Caco-2 (cell line): ENCODE results near the gene TMEM54. TPM values are rescaled to one million over a fixed set of nuclear protein-coding genes. Genes with fewer than 3 reads are reported as not detected.
A peak's percentile ranks its signal among the peaks of the same experiment; 100 is the strongest.

ENCODE experiments used
- BruUV-seq: library from RNA; stranded (reverse); fragments of 400-500 nt; replicated peaks from 2 replicates; lab custom pipeline; 2021; lab: Mats Ljungman, UMichigan
- CTCF ChIA-PET: fragments of 300-600 bp; sonication (Branson Sonifier 250); formaldehyde crosslinking; loops from one replicate; lab custom pipeline; 2022; ENCODE audit warnings: antibody characterized with exemption; lab: Charles Lee
- POLR2A ChIA-PET: fragments of 300-600 bp; sonication (Branson Sonifier 250); formaldehyde crosslinking; loops from one replicate; lab custom pipeline; 2022; ENCODE audit warnings: antibody characterized with exemption; lab: Charles Lee
- DNase-seq, 2 experiments: peaks; one replicate each; pipeline versions ENCODE4 v3.0.0 to v3.0.0-alpha.2; 2020 to 2022
- H3K27me3 ChIP-seq: replicated peaks from 2 replicates; pipeline ENCODE4 v1.6.0; 2011; ENCODE audit warnings: low read length; ENCODE audit not compliant: control insufficient read depth, insufficient read depth
- H3K36me3 ChIP-seq: 2 replicates; pipeline ENCODE4 v1.5.1; 2011; ENCODE audit warnings: low read length; ENCODE audit not compliant: control insufficient read depth, insufficient read depth
- H3K4me1 ChIP-seq: fragments of 250-450 bp; sonication (Bioruptor Pico); 2 replicates; pipeline ENCODE4 v1.5.1; 2020; ENCODE audit warnings: mild to moderate bottlenecking
- H3K4me3 ChIP-seq: 2 replicates; pipeline ENCODE4 v1.5.1; 2011; ENCODE audit warnings: low read depth, mild to moderate bottlenecking, control low read depth, low read length
- H3K9me3 ChIP-seq: fragments of 250-450 bp; sonication (Bioruptor Pico); 2 replicates; pipeline ENCODE4 v1.5.1; 2020; ENCODE audit warnings: mild to moderate bottlenecking, moderate library complexity
- H3K27ac Mint-ChIP-seq: one replicate; pipeline ENCODE4 v1.8.0; 2022; ENCODE audit warnings: mixed read lengths; ENCODE audit not compliant: unreplicated experiment
- H3K27me3 Mint-ChIP-seq: one replicate; pipeline ENCODE4 v1.8.0; 2022; ENCODE audit warnings: mixed read lengths; ENCODE audit not compliant: insufficient read depth, unreplicated experiment
- H3K36me3 Mint-ChIP-seq: one replicate; pipeline ENCODE4 v1.8.0; 2022; ENCODE audit warnings: mild to moderate bottlenecking, mixed read lengths; ENCODE audit not compliant: insufficient read depth, unreplicated experiment
- H3K4me1 Mint-ChIP-seq: one replicate; pipeline ENCODE4 v1.8.0; 2022; ENCODE audit warnings: low read depth, mixed read lengths; ENCODE audit not compliant: unreplicated experiment
- H3K4me3 Mint-ChIP-seq: one replicate; pipeline ENCODE4 v1.8.0; 2022; ENCODE audit warnings: mild to moderate bottlenecking, moderate library complexity, mixed read lengths; ENCODE audit not compliant: unreplicated experiment
- H3K9me3 Mint-ChIP-seq: one replicate; pipeline ENCODE4 v1.8.0; 2022; ENCODE audit warnings: mixed read lengths; ENCODE audit not compliant: unreplicated experiment
- CTCF ChIP-seq, 2 experiments: fragments of 200-600 bp in 1 of 2; IDR thresholded peaks; 1 replicate in 1 of 2; 2 replicates in 1 of 2; pipeline versions ENCODE4 v1.5.1 to v1.8.0; 2011 to 2022; ENCODE audit warnings: antibody characterized with exemption in 1 of 2, control low read depth in 1 of 2, inconsistent platforms in 1 of 2, low read depth in 1 of 2, low read length in 1 of 2, mild to moderate bottlenecking in 1 of 2, moderate library complexity in 1 of 2; ENCODE audit not compliant: insufficient read depth in 1 of 2, severe bottlenecking in 1 of 2, unreplicated experiment in 1 of 2
- intact Hi-C: fragments of 100-400 bp; cut with micrococcal nuclease; formaldehyde crosslinking; loops from one replicate; pipeline ENCODE4 v1.10.0; 2022; ENCODE audit not compliant: unreplicated experiment
- total RNA-seq: library from RNA; stranded (reverse); gene quantifications from 2 replicates; pipeline ENCODE4 v1.2.3, GENCODE V29; 2022

TMEM54 gene
- total RNA-seq, 1 experiment from 2014 or later, result 50.1 TPM

- no peaks in the 10 kb centered on the region for H3K4me1 ChIP-seq
- no peaks in the 10 kb centered on the region for H3K9me3 Mint-ChIP-seq
- H3K36me3 Mint-ChIP-seq, result peaks cover 7% of the 10 kb centered on the region
- POLR2A ChIA-PET, result no interaction called here
- H3K9me3 ChIP-seq, result no peaks in the 10 kb centered on the region
- peak overlapping the region; percentile 72 for H3K4me3 Mint-ChIP-seq
- no peak for TF ChIP-seq CTCF (IDR thresholded peaks at IDR 0.05; ENCODE audit: insufficient read depth in 1 of 2, low read depth in 1 of 2, low read length in 1 of 2, severe bottlenecking in 1 of 2, unreplicated experiment in 1 of 2)
- CTCF ChIA-PET, result no interaction called here
- no peak overlapping the region for H3K27ac Mint-ChIP-seq
- H3K27me3 ChIP-seq, result no peaks in the 10 kb centered on the region; the same call in 1 of the 2 replicates
- intact Hi-C loops, result no loop called here
- no peak for DNase-seq
- H3K4me3 ChIP-seq, result peak overlapping the region; percentile 28
- H3K36me3 ChIP-seq, result no peaks in the 10 kb centered on the region
- H3K4me1 Mint-ChIP-seq, result peaks cover 12% of the 10 kb centered on the region
- no TSS peak for BruUV-seq
- no peaks in the 10 kb centered on the region for H3K27me3 Mint-ChIP-seq
Observed at GRCh38 chr1:32869923-32870614, 31.1 kb downstream of the TMEM54 start.

- Histone ChIP-seq H3K27me3 (no peaks in the 10 kb centered on the region; the same call in 1 of the 2 replicates), H3K36me3 (no peaks in the 10 kb centered on the region), H3K4me1 (no peaks in the 10 kb centered on the region), H3K9me3 (no peaks in the 10 kb centered on the region), H3K4me3 (no peak overlapping the region)
- no peaks in the 10 kb centered on the region for H3K9me3 Mint-ChIP-seq
- H3K27ac Mint-ChIP-seq, result no peak overlapping the region
- peaks cover 11% of the 10 kb centered on the region for H3K36me3 Mint-ChIP-seq
- no peaks in the 10 kb centered on the region for H3K27me3 Mint-ChIP-seq
- peaks cover 10% of the 10 kb centered on the region for H3K4me1 Mint-ChIP-seq
- POLR2A ChIA-PET, result no interaction called here
- DNase-seq, result no peak
- CTCF ChIA-PET, result no interaction called here
- no TSS peak for BruUV-seq
- intact Hi-C loops, result no loop called here
- peak overlapping the region; percentile 72 for H3K4me3 Mint-ChIP-seq
- TF ChIP-seq CTCF (IDR thresholded peaks at IDR 0.05; ENCODE audit: insufficient read depth in 1 of 2, low read depth in 1 of 2, low read length in 1 of 2, severe bottlenecking in 1 of 2, unreplicated experiment in 1 of 2), result no peak
Observed at GRCh38 chr1:32868806-32869455, 32.3 kb downstream of the TMEM54 start.

GRCh38 chr1:32868085-32868484, 33.1 kb downstream of the TMEM54 start:
- Mint-ChIP-seq H3K36me3 (peaks cover 11% of the 10 kb centered on the region), H3K4me1 (peaks cover 10% of the 10 kb centered on the region), H3K9me3 (no peaks in the 10 kb centered on the region), H3K27ac (no peak overlapping the region), H3K27me3 (no peaks in the 10 kb centered on the region), H3K4me3 (no peak overlapping the region)
- no peaks in the 10 kb centered on the region; the same call in 1 of the 2 replicates for H3K27me3 ChIP-seq
- DNase-seq, result no peak
- BruUV-seq, result no TSS peak
- intact Hi-C loops, result no loop called here
- POLR2A ChIA-PET, result no interaction called here
- H3K9me3 ChIP-seq, result no peaks in the 10 kb centered on the region
- H3K4me1 ChIP-seq, result no peaks in the 10 kb centered on the region
- TF ChIP-seq CTCF (IDR thresholded peaks at IDR 0.05; ENCODE audit: insufficient read depth in 1 of 2, low read depth in 1 of 2, low read length in 1 of 2, severe bottlenecking in 1 of 2, unreplicated experiment in 1 of 2), result no peak
- CTCF ChIA-PET, result no interaction called here
- no peak overlapping the region for H3K4me3 ChIP-seq
- no peaks in the 10 kb centered on the region for H3K36me3 ChIP-seq
